Peyer's patch (tissue), 4 donors: Measurements from ENCODE around the gene KDM1A.
"Not testable (repeated sequence)": the region's sequence is repeated elsewhere in the genome, so short reads cannot be mapped to it uniquely, and the experiment has no call there.

Experiments
- POLR2A ChIP-seq, 2 donors: fragments of 450-650 bp; IDR thresholded peaks; one replicate each; pipeline ENCODE4 v1.5.1; 2017; ENCODE audit warnings: antibody characterized with exemption in 2 of 2, mild to moderate bottlenecking in 2 of 2, moderate library complexity in 2 of 2
- TF ChIP-seq, protein P1 (sequence below), 6 experiments: fragments of 450-650 bp in 4 of 6; fragments of 200-600 bp in 2 of 6; sonication (generic) in 1 of 6; IDR thresholded peaks; one replicate each; pipeline ENCODE4 v1.5.1; 2017 to 2019; ENCODE audit warnings: antibody characterized with exemption in 6 of 6, mild to moderate bottlenecking in 3 of 6, moderate library complexity in 1 of 6

GRCh38 chr1:23004769-23005168 is 14.5 kb upstream of the KDM1A start:
- TF ChIP-seq, protein P1, sequence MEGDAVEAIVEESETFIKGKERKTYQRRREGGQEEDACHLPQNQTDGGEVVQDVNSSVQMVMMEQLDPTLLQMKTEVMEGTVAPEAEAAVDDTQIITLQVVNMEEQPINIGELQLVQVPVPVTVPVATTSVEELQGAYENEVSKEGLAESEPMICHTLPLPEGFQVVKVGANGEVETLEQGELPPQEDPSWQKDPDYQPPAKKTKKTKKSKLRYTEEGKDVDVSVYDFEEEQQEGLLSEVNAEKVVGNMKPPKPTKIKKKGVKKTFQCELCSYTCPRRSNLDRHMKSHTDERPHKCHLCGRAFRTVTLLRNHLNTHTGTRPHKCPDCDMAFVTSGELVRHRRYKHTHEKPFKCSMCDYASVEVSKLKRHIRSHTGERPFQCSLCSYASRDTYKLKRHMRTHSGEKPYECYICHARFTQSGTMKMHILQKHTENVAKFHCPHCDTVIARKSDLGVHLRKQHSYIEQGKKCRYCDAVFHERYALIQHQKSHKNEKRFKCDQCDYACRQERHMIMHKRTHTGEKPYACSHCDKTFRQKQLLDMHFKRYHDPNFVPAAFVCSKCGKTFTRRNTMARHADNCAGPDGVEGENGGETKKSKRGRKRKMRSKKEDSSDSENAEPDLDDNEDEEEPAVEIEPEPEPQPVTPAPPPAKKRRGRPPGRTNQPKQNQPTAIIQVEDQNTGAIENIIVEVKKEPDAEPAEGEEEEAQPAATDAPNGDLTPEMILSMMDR (IDR thresholded peaks at IDR 0.05): not testable (repeated sequence)
- TF ChIP-seq POLR2A (IDR thresholded peaks at IDR 0.05): not testable (repeated sequence)
